OCI-LY7 (cell line): ENCODE data around the gene ACCS.

Experiments
- EZH2phosphoT487 ChIP-seq: fragments of 200-600 bp; sonication (generic); IDR thresholded peaks from 2 replicates; pipeline ENCODE4 v1.6.1; 2018; ENCODE audit warnings: low read depth, borderline replicate concordance, mild to moderate bottlenecking, mixed run types, antibody characterized with exemption, low read length, moderate library complexity, mixed read lengths
- TF ChIP-seq, protein P1 (sequence below): fragments of 200-600 bp; sonication (generic); conservative IDR thresholded peaks from 2 replicates; pipeline ENCODE4 v1.5.1; 2014; ENCODE audit warnings: mild to moderate bottlenecking, antibody characterized with exemption, low read length, moderate library complexity, mixed read lengths

DNA sequence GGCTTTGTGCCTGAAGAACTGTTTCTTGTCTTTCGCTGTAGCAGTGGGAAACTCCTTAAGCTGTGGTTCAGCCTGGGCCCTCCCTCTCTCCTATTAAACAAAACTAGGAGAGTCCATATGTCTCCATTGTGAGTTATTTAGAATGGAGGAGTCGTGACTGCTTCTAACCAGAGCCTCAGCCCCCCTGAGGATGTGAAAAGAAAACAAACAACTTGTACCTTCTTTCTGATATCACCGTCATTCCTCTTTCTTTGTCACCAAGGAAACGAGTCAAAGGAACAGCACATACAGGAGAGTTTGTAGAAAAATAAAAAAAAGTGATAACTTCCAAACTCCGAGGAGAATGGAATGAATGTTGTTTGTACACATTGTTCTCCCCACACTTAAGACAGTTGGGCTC lies 17.8 kb downstream of the ACCS start:
- TF ChIP-seq, protein P1, sequence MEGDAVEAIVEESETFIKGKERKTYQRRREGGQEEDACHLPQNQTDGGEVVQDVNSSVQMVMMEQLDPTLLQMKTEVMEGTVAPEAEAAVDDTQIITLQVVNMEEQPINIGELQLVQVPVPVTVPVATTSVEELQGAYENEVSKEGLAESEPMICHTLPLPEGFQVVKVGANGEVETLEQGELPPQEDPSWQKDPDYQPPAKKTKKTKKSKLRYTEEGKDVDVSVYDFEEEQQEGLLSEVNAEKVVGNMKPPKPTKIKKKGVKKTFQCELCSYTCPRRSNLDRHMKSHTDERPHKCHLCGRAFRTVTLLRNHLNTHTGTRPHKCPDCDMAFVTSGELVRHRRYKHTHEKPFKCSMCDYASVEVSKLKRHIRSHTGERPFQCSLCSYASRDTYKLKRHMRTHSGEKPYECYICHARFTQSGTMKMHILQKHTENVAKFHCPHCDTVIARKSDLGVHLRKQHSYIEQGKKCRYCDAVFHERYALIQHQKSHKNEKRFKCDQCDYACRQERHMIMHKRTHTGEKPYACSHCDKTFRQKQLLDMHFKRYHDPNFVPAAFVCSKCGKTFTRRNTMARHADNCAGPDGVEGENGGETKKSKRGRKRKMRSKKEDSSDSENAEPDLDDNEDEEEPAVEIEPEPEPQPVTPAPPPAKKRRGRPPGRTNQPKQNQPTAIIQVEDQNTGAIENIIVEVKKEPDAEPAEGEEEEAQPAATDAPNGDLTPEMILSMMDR, result no peak
- TF ChIP-seq EZH2phosphoT487, result no peak
